Hepatocyte (in vitro differentiated cells): ENCODE results near the gene ATP6V0A1.

Experiments
- CTCF ChIP-seq: fragments of 200-600 bp; sonication (generic); IDR thresholded peaks from 2 replicates; pipeline ENCODE4 v1.5.1; 2016; ENCODE audit warnings: antibody characterized with exemption, mild to moderate bottlenecking; ENCODE audit not compliant: poor library complexity
- EZH2 ChIP-seq: fragments of 200-600 bp; sonication (generic); IDR thresholded peaks from 2 replicates; pipeline ENCODE4 v1.6.1; 2016; ENCODE audit warnings: antibody characterized with exemption, mild to moderate bottlenecking, borderline replicate concordance
- EZH2phosphoT487 ChIP-seq: fragments of 200-600 bp; sonication (generic); IDR thresholded peaks from one replicate; pipeline ENCODE4 v1.6.1; 2018; ENCODE audit warnings: antibody characterized with exemption, mild to moderate bottlenecking, low read depth, moderate library complexity; ENCODE audit not compliant: unreplicated experiment, severe bottlenecking

- TF ChIP-seq EZH2, result no peak
- no peak for TF ChIP-seq CTCF
- TF ChIP-seq EZH2phosphoT487, result no peak
These were observed 79.3 kb downstream of the ATP6V0A1 start for GRCh38 chr17:42537826-42538451.
